Suprapubic skin (tissue), 3 donors: ENCODE data around the gene KMT2C.

Experiments used
- CTCF ChIP-seq, 2 donors: fragments of 200-600 bp in 1 of 2; fragments of 450-650 bp in 1 of 2; sonication (generic) in 1 of 2; IDR thresholded peaks; one replicate each; pipeline ENCODE4 v1.5.1; 2016 to 2019; ENCODE audit warnings: antibody characterized with exemption in 2 of 2, mild to moderate bottlenecking in 1 of 2, moderate library complexity in 1 of 2
- EP300 ChIP-seq: sonication (generic); formaldehyde crosslinking; IDR thresholded peaks from one replicate; pipeline ENCODE4 v1.6.1; 2017; ENCODE audit warnings: antibody characterized with exemption
- POLR2A ChIP-seq, 2 donors: fragments of 450-650 bp; IDR thresholded peaks; one replicate each; pipeline ENCODE4 v1.6.1; 2017; ENCODE audit warnings: antibody characterized with exemption in 2 of 2, mild to moderate bottlenecking in 2 of 2, moderate library complexity in 2 of 2

GRCh38 chr7:152144557-152145245 lies 291.1 kb downstream of the KMT2C start:
- no peak for TF ChIP-seq POLR2A (IDR thresholded peaks at IDR 0.05)
- TF ChIP-seq CTCF (IDR thresholded peaks at IDR 0.05) = no peak
- TF ChIP-seq EP300 = no peak
